K562 (cell line): ENCODE measurements around the gene PRKD1. TPM values are rescaled to one million over a fixed set of nuclear protein-coding genes. Genes with fewer than 3 reads are reported as not detected.

ENCODE experiments used
- BCL6 ChIP-seq: fragments of 250-450 bp; sonication (Bioruptor Pico); IDR thresholded peaks from 2 replicates; pipeline ENCODE4 v1.4.0; 2020
- BCOR ChIP-seq: fragments of 450-650 bp; IDR thresholded peaks from 2 replicates; pipeline ENCODE4 v1.6.1; 2016
- LCOR ChIP-seq: sonication (generic); formaldehyde crosslinking; IDR thresholded peaks from 2 replicates; pipeline ENCODE4 v1.8.0; 2022; ENCODE audit warnings: mild to moderate bottlenecking, missing genetic modification reagents
- RBM34 ChIP-seq: fragments of 200-400 bp; formaldehyde crosslinking; IDR thresholded peaks from 2 replicates; pipeline ENCODE4 v1.6.1; 2018; ENCODE audit warnings: low read length, borderline replicate concordance; ENCODE audit not compliant: insufficient read depth
- SNIP1 ChIP-seq: fragments of 450-650 bp; IDR thresholded peaks from 2 replicates; pipeline ENCODE4 v1.7.1; 2017; ENCODE audit warnings: low read depth, mild to moderate bottlenecking
- SRSF1 ChIP-seq: fragments of 200-400 bp; formaldehyde crosslinking; IDR thresholded peaks from 2 replicates; pipeline ENCODE4 v1.6.1; 2017; ENCODE audit warnings: mild to moderate bottlenecking, low read depth, low read length, moderate library complexity
- STAT5B ChIP-seq: fragments of 250-450 bp; sonication (Bioruptor Pico); IDR thresholded peaks from 2 replicates; pipeline ENCODE4 v1.8.0; 2021; ENCODE audit warnings: mild to moderate bottlenecking, inconsistent platforms
- TARDBP ChIP-seq: fragments of 450-650 bp; IDR thresholded peaks from 2 replicates; pipeline ENCODE4 v1.6.1; 2016
- polyA plus RNA-seq, 8 experiments: library from polyadenylated mRNA; depleted of rRNA in 4 of 8; stranded (reverse) in 5 of 8; unstranded in 3 of 8; fragments of >200 nt; fragmentation: Nextera tagmentation in 2 of 8; fragmentation: Illumina TruSeq in 1 of 8; extraction: Ambion mirVana in 2 of 8; extraction: Trizol in 1 of 8; gene quantifications; 2 replicates each; pipeline versions ENCODE4 v1.2.1 to v1.2.3, GENCODE V29; 2011 to 2014; ENCODE audit warnings: inconsistent platforms in 1 of 8, missing spikeins in 1 of 8
- total RNA-seq, 7 experiments: library from RNA; depleted of rRNA in 6 of 7; stranded (reverse); fragments of >200 nt in 6 of 7; fragmentation: Illumina TruSeq in 2 of 7; extraction: Trizol in 2 of 7; gene quantifications; 2 replicates each; pipeline versions ENCODE4 v1.2.1 to v1.2.3, GENCODE V29; 2011 to 2021; ENCODE audit warnings: low replicate concordance in 1 of 7
- TF ChIP-seq, protein P1 (sequence below): fragments of 450-650 bp; IDR thresholded peaks from 2 replicates; pipeline ENCODE4 v1.6.1; 2016; ENCODE audit warnings: mild to moderate bottlenecking, moderate library complexity
- TF ChIP-seq, protein P2 (sequence below): fragments of 450-650 bp; formaldehyde crosslinking; IDR thresholded peaks from 2 replicates; pipeline ENCODE4 v1.4.0; 2022; ENCODE audit warnings: missing genetic modification characterization
- TF ChIP-seq, protein P3 (sequence below): fragments of 450-650 bp; conservative IDR thresholded peaks from 2 replicates; pipeline ENCODE4 v1.6.1; 2016; ENCODE audit warnings: missing genetic modification characterization, low read depth, mild to moderate bottlenecking, missing compliant biosample characterization, moderate library complexity

PRKD1 gene
- total and polyA plus RNA-seq, 9 of the 15 experiments (the other 6 are each of a cell fraction or from before 2014, with no cell fraction given): 0.04 to 0.25 (median 0.13) TPM; not detected in 1

DNA sequence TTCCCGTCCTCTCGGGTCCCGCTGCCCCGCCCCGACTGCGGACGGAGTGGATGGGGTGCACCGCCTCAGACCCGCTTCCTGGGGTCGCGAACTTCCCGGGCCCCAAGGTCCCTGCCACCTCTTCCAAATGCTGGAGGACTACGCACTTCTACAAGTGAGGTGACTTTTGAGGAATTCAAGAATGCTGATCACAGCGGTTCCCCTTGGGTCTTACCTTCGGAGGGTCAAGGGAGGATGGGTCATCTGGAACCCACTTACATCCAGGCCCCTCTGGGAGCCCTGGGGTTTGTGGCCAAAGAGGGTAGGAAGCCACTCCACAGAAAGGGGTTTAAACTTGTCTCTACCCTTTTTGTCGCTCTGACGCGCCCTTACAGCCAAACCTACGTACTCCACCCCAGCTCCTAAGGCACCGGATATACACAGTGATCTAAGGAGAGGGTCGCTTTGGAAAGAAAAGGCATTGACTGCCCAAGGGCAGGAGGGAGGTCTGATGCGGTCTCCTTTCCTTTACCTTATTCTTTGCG, 532 bp upstream of the PRKD1 start (continued):
- TF ChIP-seq, protein P1, sequence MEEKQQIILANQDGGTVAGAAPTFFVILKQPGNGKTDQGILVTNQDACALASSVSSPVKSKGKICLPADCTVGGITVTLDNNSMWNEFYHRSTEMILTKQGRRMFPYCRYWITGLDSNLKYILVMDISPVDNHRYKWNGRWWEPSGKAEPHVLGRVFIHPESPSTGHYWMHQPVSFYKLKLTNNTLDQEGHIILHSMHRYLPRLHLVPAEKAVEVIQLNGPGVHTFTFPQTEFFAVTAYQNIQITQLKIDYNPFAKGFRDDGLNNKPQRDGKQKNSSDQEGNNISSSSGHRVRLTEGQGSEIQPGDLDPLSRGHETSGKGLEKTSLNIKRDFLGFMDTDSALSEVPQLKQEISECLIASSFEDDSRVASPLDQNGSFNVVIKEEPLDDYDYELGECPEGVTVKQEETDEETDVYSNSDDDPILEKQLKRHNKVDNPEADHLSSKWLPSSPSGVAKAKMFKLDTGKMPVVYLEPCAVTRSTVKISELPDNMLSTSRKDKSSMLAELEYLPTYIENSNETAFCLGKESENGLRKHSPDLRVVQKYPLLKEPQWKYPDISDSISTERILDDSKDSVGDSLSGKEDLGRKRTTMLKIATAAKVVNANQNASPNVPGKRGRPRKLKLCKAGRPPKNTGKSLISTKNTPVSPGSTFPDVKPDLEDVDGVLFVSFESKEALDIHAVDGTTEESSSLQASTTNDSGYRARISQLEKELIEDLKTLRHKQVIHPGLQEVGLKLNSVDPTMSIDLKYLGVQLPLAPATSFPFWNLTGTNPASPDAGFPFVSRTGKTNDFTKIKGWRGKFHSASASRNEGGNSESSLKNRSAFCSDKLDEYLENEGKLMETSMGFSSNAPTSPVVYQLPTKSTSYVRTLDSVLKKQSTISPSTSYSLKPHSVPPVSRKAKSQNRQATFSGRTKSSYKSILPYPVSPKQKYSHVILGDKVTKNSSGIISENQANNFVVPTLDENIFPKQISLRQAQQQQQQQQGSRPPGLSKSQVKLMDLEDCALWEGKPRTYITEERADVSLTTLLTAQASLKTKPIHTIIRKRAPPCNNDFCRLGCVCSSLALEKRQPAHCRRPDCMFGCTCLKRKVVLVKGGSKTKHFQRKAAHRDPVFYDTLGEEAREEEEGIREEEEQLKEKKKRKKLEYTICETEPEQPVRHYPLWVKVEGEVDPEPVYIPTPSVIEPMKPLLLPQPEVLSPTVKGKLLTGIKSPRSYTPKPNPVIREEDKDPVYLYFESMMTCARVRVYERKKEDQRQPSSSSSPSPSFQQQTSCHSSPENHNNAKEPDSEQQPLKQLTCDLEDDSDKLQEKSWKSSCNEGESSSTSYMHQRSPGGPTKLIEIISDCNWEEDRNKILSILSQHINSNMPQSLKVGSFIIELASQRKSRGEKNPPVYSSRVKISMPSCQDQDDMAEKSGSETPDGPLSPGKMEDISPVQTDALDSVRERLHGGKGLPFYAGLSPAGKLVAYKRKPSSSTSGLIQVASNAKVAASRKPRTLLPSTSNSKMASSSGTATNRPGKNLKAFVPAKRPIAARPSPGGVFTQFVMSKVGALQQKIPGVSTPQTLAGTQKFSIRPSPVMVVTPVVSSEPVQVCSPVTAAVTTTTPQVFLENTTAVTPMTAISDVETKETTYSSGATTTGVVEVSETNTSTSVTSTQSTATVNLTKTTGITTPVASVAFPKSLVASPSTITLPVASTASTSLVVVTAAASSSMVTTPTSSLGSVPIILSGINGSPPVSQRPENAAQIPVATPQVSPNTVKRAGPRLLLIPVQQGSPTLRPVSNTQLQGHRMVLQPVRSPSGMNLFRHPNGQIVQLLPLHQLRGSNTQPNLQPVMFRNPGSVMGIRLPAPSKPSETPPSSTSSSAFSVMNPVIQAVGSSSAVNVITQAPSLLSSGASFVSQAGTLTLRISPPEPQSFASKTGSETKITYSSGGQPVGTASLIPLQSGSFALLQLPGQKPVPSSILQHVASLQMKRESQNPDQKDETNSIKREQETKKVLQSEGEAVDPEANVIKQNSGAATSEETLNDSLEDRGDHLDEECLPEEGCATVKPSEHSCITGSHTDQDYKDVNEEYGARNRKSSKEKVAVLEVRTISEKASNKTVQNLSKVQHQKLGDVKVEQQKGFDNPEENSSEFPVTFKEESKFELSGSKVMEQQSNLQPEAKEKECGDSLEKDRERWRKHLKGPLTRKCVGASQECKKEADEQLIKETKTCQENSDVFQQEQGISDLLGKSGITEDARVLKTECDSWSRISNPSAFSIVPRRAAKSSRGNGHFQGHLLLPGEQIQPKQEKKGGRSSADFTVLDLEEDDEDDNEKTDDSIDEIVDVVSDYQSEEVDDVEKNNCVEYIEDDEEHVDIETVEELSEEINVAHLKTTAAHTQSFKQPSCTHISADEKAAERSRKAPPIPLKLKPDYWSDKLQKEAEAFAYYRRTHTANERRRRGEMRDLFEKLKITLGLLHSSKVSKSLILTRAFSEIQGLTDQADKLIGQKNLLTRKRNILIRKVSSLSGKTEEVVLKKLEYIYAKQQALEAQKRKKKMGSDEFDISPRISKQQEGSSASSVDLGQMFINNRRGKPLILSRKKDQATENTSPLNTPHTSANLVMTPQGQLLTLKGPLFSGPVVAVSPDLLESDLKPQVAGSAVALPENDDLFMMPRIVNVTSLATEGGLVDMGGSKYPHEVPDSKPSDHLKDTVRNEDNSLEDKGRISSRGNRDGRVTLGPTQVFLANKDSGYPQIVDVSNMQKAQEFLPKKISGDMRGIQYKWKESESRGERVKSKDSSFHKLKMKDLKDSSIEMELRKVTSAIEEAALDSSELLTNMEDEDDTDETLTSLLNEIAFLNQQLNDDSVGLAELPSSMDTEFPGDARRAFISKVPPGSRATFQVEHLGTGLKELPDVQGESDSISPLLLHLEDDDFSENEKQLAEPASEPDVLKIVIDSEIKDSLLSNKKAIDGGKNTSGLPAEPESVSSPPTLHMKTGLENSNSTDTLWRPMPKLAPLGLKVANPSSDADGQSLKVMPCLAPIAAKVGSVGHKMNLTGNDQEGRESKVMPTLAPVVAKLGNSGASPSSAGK: no peak
- TF ChIP-seq, protein P2, sequence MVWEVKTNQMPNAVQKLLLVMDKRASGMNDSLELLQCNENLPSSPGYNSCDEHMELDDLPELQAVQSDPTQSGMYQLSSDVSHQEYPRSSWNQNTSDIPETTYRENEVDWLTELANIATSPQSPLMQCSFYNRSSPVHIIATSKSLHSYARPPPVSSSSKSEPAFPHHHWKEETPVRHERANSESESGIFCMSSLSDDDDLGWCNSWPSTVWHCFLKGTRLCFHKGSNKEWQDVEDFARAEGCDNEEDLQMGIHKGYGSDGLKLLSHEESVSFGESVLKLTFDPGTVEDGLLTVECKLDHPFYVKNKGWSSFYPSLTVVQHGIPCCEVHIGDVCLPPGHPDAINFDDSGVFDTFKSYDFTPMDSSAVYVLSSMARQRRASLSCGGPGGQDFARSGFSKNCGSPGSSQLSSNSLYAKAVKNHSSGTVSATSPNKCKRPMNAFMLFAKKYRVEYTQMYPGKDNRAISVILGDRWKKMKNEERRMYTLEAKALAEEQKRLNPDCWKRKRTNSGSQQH: no peak
- TF ChIP-seq, protein P3, sequence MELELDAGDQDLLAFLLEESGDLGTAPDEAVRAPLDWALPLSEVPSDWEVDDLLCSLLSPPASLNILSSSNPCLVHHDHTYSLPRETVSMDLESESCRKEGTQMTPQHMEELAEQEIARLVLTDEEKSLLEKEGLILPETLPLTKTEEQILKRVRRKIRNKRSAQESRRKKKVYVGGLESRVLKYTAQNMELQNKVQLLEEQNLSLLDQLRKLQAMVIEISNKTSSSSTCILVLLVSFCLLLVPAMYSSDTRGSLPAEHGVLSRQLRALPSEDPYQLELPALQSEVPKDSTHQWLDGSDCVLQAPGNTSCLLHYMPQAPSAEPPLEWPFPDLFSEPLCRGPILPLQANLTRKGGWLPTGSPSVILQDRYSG (tag): no peak
- no peak for TF ChIP-seq BCL6 (CRISPR knock-in tag)
- TF ChIP-seq LCOR (CRISPR knock-in tag): no peak
- TF ChIP-seq STAT5B (CRISPR knock-in tag): no peak
- no peak for TF ChIP-seq SNIP1
- no peak for TF ChIP-seq BCOR
- no peak for TF ChIP-seq RBM34
- TF ChIP-seq TARDBP: no peak
- TF ChIP-seq SRSF1: no peak
